AG09309 (cell line): ENCODE data around the gene HLA-A.
A peak's percentile ranks its signal among the peaks of the same experiment; 100 is the strongest.

Experiments
- DNase-seq: peaks from one replicate; pipeline ENCODE4 v3.0.0-alpha.2; 2010; ENCODE audit warnings: low read depth
- H3K4me3 ChIP-seq: 2 replicates; pipeline ENCODE4 v1.5.1; 2011; ENCODE audit warnings: mild to moderate bottlenecking, low read depth, low read length, moderate library complexity; ENCODE audit not compliant: control insufficient read depth
- TF ChIP-seq, protein P1 (sequence below): IDR thresholded peaks from 2 replicates; pipeline ENCODE4 v1.5.1; 2011; ENCODE audit warnings: mild to moderate bottlenecking, low read depth, low read length, inconsistent platforms; ENCODE audit not compliant: insufficient read depth, control insufficient read depth; ENCODE audit errors: missing control alignments

Gene HLA-A

GRCh38 chr6:29943053-29943966, 978 bp downstream of the HLA-A start:
- TF ChIP-seq, protein P1, sequence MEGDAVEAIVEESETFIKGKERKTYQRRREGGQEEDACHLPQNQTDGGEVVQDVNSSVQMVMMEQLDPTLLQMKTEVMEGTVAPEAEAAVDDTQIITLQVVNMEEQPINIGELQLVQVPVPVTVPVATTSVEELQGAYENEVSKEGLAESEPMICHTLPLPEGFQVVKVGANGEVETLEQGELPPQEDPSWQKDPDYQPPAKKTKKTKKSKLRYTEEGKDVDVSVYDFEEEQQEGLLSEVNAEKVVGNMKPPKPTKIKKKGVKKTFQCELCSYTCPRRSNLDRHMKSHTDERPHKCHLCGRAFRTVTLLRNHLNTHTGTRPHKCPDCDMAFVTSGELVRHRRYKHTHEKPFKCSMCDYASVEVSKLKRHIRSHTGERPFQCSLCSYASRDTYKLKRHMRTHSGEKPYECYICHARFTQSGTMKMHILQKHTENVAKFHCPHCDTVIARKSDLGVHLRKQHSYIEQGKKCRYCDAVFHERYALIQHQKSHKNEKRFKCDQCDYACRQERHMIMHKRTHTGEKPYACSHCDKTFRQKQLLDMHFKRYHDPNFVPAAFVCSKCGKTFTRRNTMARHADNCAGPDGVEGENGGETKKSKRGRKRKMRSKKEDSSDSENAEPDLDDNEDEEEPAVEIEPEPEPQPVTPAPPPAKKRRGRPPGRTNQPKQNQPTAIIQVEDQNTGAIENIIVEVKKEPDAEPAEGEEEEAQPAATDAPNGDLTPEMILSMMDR = no peak
- DNase-seq = no peak
- peak overlapping the region; percentile 71 for H3K4me3 ChIP-seq

DNA sequence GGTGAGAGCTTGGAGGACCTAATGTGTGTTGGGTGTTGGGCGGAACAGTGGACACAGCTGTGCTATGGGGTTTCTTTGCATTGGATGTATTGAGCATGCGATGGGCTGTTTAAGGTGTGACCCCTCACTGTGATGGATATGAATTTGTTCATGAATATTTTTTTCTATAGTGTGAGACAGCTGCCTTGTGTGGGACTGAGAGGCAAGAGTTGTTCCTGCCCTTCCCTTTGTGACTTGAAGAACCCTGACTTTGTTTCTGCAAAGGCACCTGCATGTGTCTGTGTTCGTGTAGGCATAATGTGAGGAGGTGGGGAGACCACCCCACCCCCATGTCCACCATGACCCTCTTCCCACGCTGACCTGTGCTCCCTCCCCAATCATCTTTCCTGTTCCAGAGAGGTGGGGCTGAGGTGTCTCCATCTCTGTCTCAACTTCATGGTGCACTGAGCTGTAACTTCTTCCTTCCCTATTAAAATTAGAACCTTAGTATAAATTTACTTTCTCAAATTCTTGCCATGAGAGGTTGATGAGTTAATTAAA, 3.0 kb downstream of the HLA-A start:
- TF ChIP-seq, protein P1 = no peak
- DNase-seq = no peak
- H3K4me3 ChIP-seq = no peak overlapping the region

GRCh38 chr6:29946223-29947076, 4.1 kb downstream of the HLA-A start:
- TF ChIP-seq, protein P1 = no peak
- DNase-seq = no peak
- H3K4me3 ChIP-seq = no peak overlapping the region

- TF ChIP-seq, protein P1 = no peak
- H3K4me3 ChIP-seq = no peak overlapping the region
- DNase-seq = no peak
These were observed 5.0 kb downstream of the HLA-A start for GRCh38 chr6:29947077-29947980.

DNA sequence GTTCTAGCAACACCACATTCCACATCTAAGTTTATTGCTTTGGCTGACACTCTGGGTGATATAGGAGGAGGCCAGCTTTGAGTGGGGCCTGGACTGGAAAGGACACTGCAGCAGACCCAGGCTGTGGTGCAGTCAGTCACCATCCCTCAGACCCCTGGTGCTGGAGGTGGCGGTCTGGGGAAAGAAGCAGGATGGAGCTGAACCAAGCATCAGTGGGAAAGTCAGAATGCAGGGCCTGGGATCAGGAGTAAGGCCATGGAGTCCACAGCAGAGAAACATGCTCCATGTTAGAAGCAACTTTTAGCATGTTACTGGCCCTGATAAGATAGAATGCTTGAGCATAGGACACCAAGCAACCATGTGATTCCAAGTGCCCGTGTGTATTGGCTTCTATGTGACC, 5.9 kb downstream of the HLA-A start:
- no peak overlapping the region for H3K4me3 ChIP-seq
- no peak for DNase-seq
- TF ChIP-seq, protein P1 = no peak
